GM12864 (cell line): ENCODE data around the gene RNF144A.

ENCODE experiments used
- DNase-seq: peaks from one replicate; pipeline ENCODE4 v3.0.0-alpha.2; 2011; ENCODE audit warnings: low read depth
- H3K4me3 ChIP-seq: 2 replicates; pipeline ENCODE4 v1.5.1; 2011; ENCODE audit warnings: mild to moderate bottlenecking, low read depth, low read length, control low read depth
- TF ChIP-seq, protein P1 (sequence below): IDR thresholded peaks from 2 replicates; pipeline ENCODE4 v1.5.1; 2011; ENCODE audit warnings: low read depth, mild to moderate bottlenecking, moderate library complexity, low read length, control low read depth, inconsistent platforms; ENCODE audit errors: missing control alignments

Gene RNF144A

DNA sequence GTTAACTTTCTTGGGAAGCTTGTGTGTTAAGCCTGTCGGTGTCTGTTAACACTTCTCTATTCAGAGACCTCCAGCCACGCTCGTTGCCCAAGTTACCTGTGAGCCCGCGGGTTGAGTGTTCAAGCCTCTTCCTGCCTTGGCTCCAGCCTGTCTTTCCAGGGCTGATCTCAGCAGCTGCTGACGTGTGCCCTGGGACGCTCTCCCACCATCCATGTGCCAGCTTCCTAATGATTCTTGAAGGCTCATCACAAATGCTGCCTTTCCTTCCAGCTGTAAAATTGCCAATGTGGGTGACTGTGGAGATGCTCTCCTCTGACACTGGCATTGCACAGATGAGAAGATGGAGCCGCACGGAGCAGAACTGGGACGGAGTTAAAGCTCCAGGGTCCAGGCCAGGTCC lies 6.1 kb downstream of the RNF144A start:
- no peak for DNase-seq
- TF ChIP-seq, protein P1, sequence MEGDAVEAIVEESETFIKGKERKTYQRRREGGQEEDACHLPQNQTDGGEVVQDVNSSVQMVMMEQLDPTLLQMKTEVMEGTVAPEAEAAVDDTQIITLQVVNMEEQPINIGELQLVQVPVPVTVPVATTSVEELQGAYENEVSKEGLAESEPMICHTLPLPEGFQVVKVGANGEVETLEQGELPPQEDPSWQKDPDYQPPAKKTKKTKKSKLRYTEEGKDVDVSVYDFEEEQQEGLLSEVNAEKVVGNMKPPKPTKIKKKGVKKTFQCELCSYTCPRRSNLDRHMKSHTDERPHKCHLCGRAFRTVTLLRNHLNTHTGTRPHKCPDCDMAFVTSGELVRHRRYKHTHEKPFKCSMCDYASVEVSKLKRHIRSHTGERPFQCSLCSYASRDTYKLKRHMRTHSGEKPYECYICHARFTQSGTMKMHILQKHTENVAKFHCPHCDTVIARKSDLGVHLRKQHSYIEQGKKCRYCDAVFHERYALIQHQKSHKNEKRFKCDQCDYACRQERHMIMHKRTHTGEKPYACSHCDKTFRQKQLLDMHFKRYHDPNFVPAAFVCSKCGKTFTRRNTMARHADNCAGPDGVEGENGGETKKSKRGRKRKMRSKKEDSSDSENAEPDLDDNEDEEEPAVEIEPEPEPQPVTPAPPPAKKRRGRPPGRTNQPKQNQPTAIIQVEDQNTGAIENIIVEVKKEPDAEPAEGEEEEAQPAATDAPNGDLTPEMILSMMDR = no peak
- H3K4me3 ChIP-seq = no peak overlapping the region

DNA sequence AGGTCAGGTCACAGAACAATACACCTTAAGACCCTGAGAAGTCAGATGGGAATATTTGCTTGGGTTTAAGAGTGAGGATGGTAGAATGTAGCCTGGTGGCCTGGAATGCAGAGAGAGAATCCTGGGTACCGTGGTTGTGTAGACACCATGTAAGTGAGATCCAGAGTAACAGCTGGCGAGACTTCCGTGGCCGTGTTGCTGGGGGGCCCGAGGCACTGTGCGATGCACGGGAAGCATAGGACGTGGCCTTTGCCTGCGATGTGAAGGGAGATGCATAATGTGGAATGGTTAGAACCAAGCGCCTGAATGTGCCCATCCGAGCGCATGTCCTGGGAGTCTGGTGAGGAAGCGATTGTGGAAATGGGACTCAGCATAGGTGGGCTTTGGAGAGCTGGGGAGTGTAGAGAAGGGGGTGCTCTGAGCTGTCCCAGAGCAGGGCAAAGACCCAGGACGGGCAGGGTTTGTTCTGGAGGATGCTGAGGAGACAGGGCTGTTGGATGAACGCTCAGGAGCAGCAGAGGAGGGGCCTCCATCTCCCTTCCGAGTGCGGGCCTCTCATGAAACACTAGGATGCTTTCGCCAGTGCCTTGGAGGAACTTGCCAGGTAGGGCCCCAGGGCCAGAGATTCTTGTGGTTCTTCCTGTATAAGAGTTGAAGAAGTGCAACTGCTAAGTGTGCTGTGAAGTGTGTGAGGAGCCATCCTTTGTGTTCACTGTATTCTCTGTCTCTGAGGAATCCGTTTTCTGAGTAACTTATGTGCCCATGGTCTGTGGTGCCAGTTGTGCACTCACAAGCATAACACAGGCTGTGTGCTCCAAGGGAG lies 7.1 kb downstream of the RNF144A start:
- H3K4me3 ChIP-seq = no peak overlapping the region
- TF ChIP-seq, protein P1 = no peak
- no peak for DNase-seq

DNA sequence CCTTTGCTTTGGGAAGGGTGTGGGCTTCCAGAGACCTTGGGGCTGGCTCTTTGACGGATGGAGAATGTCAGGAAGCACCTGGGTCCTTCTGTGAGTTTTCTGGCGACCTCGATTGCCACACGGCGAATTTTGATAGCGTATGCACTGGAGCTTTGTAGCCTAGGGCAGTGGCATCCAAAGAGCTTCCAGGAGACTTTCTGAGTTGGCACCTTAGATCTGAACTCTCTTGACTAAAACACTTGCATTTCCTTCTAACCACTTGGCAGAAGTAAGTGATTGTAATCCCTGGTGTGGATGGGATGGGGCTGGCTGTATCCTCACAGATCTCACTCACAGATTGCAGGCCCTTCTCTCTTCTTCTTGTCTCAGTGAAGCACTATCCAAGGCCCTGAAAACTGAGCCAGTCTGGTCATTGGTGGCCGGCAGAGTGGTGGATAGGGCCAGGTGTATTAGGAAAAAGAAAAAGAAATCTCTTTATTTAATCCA lies 7.8 kb downstream of the RNF144A start:
- DNase-seq = no peak
- no peak overlapping the region for H3K4me3 ChIP-seq
- TF ChIP-seq, protein P1 = no peak

DNA sequence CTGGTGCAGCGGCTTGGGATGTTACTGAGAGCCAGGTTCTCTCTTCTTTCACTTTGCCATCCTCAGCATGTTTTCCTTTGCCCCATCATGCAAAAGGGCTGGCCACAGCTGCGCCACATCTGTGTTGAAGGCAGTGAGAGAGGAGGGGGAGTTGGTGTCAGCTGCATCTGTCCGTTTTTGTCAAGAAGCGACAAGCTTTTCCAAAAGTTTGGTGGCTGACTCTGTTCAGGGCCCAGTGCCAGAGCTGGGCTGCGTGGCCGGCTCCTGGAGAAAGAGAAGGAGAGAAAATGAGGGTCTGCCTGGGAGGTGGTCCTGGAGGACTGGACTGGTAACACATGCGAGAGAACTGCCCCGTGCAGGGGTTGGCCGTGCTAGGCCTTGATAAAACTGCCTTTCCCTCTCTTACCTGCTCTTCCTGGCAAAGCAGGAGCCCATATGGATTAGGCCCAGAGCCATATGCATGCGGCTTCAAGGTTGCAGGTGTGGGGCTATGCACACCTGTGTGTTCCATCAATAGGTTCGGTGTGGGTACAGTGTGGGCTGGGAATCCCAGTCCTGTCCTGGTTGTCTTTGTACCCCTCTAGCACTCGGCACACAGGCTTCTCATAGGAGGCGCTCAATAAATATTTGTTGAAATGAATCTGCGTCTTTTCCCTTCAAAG lies 9.0 kb downstream of the RNF144A start:
- no peak overlapping the region for H3K4me3 ChIP-seq
- TF ChIP-seq, protein P1 = no peak
- DNase-seq = no peak

DNA sequence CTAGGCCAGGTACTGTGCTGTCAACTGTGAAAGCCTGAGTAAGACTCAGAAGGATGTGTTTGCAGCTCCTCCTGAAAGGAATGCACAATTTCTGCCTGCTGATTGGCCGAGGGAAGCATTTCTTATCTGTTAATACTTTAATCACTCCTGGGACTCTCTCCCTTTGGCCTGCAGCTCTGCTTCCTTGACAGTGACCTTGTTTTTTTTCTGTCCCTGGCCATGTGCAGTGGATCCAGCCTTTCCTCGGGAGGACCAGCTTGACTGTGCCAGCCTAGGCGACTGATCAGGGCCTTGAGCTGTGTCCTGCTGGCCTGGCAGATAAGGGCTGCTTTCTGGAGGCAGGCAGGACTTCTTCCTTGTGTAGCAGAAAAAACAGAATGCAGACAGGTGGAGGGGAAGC lies 10.0 kb downstream of the RNF144A start:
- no peak for DNase-seq
- TF ChIP-seq, protein P1 = no peak
- no peak overlapping the region for H3K4me3 ChIP-seq

DNA sequence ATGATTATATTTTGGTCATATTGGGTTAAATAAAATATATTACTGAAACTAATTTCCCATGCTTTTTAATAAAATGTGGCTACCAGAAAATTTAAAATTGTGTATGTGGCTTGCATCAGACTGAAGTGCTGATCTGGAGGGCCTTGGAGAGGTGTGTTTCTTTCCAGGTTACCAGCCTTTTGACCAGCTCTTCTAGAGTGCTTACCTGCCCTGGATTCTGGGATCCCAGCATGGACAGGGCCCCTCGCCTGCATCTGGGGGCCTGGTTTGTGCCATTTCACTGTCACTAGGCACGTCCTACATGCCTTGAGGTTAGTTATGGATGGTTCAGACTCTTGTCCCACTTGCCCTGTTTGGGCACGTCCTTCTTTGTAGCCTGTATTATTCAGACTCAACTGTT lies 10.5 kb downstream of the RNF144A start:
- no peak for DNase-seq
- TF ChIP-seq, protein P1 = no peak
- no peak overlapping the region for H3K4me3 ChIP-seq

DNA sequence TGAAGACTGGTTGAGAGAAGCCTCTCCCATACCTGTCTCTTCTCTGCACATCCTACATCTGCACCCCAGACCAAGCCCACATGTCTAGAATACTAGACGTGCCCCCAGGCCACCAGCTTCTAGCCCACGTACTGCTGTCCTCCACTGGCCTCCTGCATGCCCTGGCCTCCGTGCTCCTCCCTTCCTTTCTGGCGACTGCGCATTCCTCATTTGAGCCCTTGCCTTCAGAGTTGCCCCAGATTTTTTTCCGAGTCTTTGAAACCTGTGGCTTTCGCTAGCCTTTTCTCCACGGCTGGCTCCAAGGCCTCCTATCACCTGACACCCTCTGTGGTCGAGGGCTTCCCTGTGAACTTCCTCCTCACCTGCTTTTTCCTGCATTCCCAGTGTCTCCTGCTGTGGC lies 11.2 kb downstream of the RNF144A start:
- no peak for DNase-seq
- TF ChIP-seq, protein P1 = no peak
- H3K4me3 ChIP-seq = no peak overlapping the region
